Activated T-helper 1 cell treated with Interleukin-2 at 50 U/mL for 16 hours (primary cell): ENCODE results near the gene ZNF17.

Source experiments
- DNase-seq: peaks from one replicate; pipeline ENCODE4 v3.0.0-alpha.2; 2020; ENCODE audit warnings: low read depth

ZNF17 gene

GRCh38 chr19:57434386-57435061 is 23.6 kb downstream of the ZNF17 start:
- DNase-seq, result no peak

- peak; percentile 90 for DNase-seq
These were observed 24.4 kb downstream of the ZNF17 start, which contains the start of gene ZNF749 for GRCh38 chr19:57435062-57435978. TSS of gene ZNF749 (plus strand) at chr19:57435325. CDS start at chr19:57435579, 254 bp downstream.

GRCh38 chr19:57436417-57436816 is 25.5 kb downstream of the ZNF17 start:
- no peak for DNase-seq

- DNase-seq, result no peak
These were observed 27.0 kb downstream of the ZNF17 start for GRCh38 chr19:57437931-57438330.

- DNase-seq, result no peak
These were observed 28.0 kb downstream of the ZNF17 start for GRCh38 chr19:57438925-57439324.

- no peak for DNase-seq
These were observed 31.2 kb downstream of the ZNF17 start for GRCh38 chr19:57441979-57442752.

GRCh38 chr19:57443121-57443696 is 32.2 kb downstream of the ZNF17 start:
- no peak for DNase-seq

GRCh38 chr19:57452307-57452706 is 41.3 kb downstream of the ZNF17 start:
- DNase-seq, result no peak

GRCh38 chr19:57465680-57466381 is 54.9 kb downstream of the ZNF17 start:
- no peak for DNase-seq

GRCh38 chr19:57466489-57466888 is 55.5 kb downstream of the ZNF17 start:
- DNase-seq, result no peak
